HepG2 (cell line): ENCODE measurements around the gene IL4I1. TPM values are rescaled to one million over a fixed set of nuclear protein-coding genes. Genes with fewer than 3 reads are reported as not detected.

ENCODE experiments used
- ATAC-seq: fragments of 200-7000 bp; cut with Tn5 transposase; 3 replicates; pipeline ENCODE4 v1.9.1; 2020; ENCODE audit warnings: mild to moderate bottlenecking, moderate library complexity
- BruUV-seq: library from RNA; stranded (reverse); fragments of 400-500 nt; replicated peaks from 2 replicates; lab custom pipeline; 2021; lab: Mats Ljungman, UMichigan
- CTCF ChIA-PET: fragments of 300-600 bp; formaldehyde crosslinking; extraction: SDS; loops from one replicate; lab custom pipeline; 2021; ENCODE audit warnings: low total read pairs, inconsistent platforms, low intra/inter-chr PET ratio; lab: Yijun Ruan, JAX
- POLR2A ChIA-PET: fragments of 350-600 bp; sonication (Branson Sonifier 250); formaldehyde crosslinking; loops from one replicate; lab custom pipeline; 2020; ENCODE audit warnings: antibody characterized with exemption, inconsistent platforms; lab: Yijun Ruan, JAX
- DNase-seq: peaks from one replicate; pipeline ENCODE4 v3.0.0-alpha.2; 2015; ENCODE audit warnings: low spot score
- FAIRE-seq: peaks from 3 replicates; lab custom pipeline; 2011; peaks lifted over from hg19 to GRCh38; lab: Jason Lieb, UNC
- H2AFZ ChIP-seq: one replicate; pipeline ENCODE4 v1.6.1; 2011; ENCODE audit warnings: low read length, inconsistent platforms
- H3K27ac ChIP-seq: fragments of 300-600 bp; 3 replicates; pipeline ENCODE4 v1.8.0; 2011; ENCODE audit warnings: mixed run types, mild to moderate bottlenecking, mixed read lengths, low read length, inconsistent platforms; ENCODE audit not compliant: insufficient read depth; ENCODE audit errors: extremely low read length
- H3K27me3 ChIP-seq, 2 experiments: fragments of 200-600 bp in 1 of 2; 2 replicates in 1 of 2; 3 replicates in 1 of 2; pipeline versions ENCODE4 v1.6.0 to v1.8.0; 2011; ENCODE audit warnings: low read length in 2 of 2, mild to moderate bottlenecking in 2 of 2, moderate library complexity in 2 of 2, inconsistent platforms in 1 of 2; ENCODE audit not compliant: insufficient read depth in 2 of 2, control insufficient read depth in 1 of 2
- H3K36me3 ChIP-seq, 2 experiments: fragments of 200-600 bp in 1 of 2; replicated peaks in 1 of 2; 2 replicates in 1 of 2; 3 replicates in 1 of 2; pipeline versions ENCODE4 v1.5.1 to v1.8.0; 2011; ENCODE audit warnings: low read length in 2 of 2, inconsistent platforms in 1 of 2; ENCODE audit not compliant: insufficient read depth in 2 of 2, control insufficient read depth in 1 of 2
- H3K4me1 ChIP-seq: 2 replicates; pipeline ENCODE4 v1.5.1; 2012; ENCODE audit warnings: low read length, inconsistent platforms; ENCODE audit not compliant: insufficient read depth
- H3K4me2 ChIP-seq: 2 replicates; pipeline ENCODE4 v1.6.0; 2011; ENCODE audit warnings: low read depth, low read length, inconsistent platforms
- H3K4me3 ChIP-seq, 3 experiments: fragments of 200-600 bp in 1 of 3; sonication (generic), shearing (Covaris generic) in 1 of 3; replicated peaks in 1 of 3; 2 replicates each; pipeline ENCODE4 v1.5.1; 2011 to 2016; ENCODE audit warnings: low read length in 3 of 3, inconsistent platforms in 2 of 3, low read depth in 2 of 3, mild to moderate bottlenecking in 2 of 3, control low read depth in 1 of 3, mixed read lengths in 1 of 3; ENCODE audit not compliant: insufficient read depth in 1 of 3
- H3K79me2 ChIP-seq: one replicate; pipeline ENCODE4 v1.6.1; 2011; ENCODE audit warnings: low read length, inconsistent platforms; ENCODE audit not compliant: insufficient read depth
- H3K9ac ChIP-seq: 2 replicates; pipeline ENCODE4 v1.6.0; 2011; ENCODE audit warnings: mild to moderate bottlenecking, low read depth, low read length, inconsistent platforms; ENCODE audit not compliant: insufficient read depth
- H3K9me3 ChIP-seq: 2 replicates; pipeline ENCODE4 v1.5.1; 2012; ENCODE audit warnings: mild to moderate bottlenecking, low read length
- H4K20me1 ChIP-seq: 2 replicates; pipeline ENCODE4 v1.6.0; 2011; ENCODE audit warnings: inconsistent platforms, mild to moderate bottlenecking, low read length, moderate library complexity; ENCODE audit not compliant: insufficient read depth
- ARNTL ChIP-seq: sonication (generic); formaldehyde crosslinking; IDR thresholded peaks from 2 replicates; pipeline ENCODE4 v1.4.0; 2020; ENCODE audit warnings: mild to moderate bottlenecking, missing genetic modification reagents
- KDM5A ChIP-seq: fragments of 200-600 bp; sonication (generic); IDR thresholded peaks from 2 replicates; pipeline ENCODE4 v1.7.0; 2018; ENCODE audit warnings: antibody characterized with exemption, mild to moderate bottlenecking, low read length, borderline replicate concordance
- NR2F1 ChIP-seq, 2 experiments: fragments of 450-650 bp in 1 of 2; formaldehyde crosslinking in 1 of 2; IDR thresholded peaks; 2 replicates each; pipeline versions ENCODE4 v1.5.0 to v1.6.1; 2016 to 2020; ENCODE audit warnings: mild to moderate bottlenecking in 1 of 2, missing compliant biosample characterization in 1 of 2, missing genetic modification reagents in 1 of 2, moderate library complexity in 1 of 2
- RFX5 ChIP-seq: IDR thresholded peaks from 2 replicates; pipeline ENCODE4 v1.6.1; 2011; ENCODE audit warnings: low read depth, low read length, improper control_type of control experiment
- SUZ12 ChIP-seq: fragments of 150-350 bp; IDR thresholded peaks from 2 replicates; pipeline ENCODE4 v1.6.1; 2014; ENCODE audit warnings: low read depth, low read length
- ZMYM2 ChIP-seq: sonication (generic); formaldehyde crosslinking; IDR thresholded peaks from 2 replicates; pipeline ENCODE4 v1.8.0; 2022; ENCODE audit warnings: mild to moderate bottlenecking, missing genetic modification reagents
- ZNF496 ChIP-seq: sonication (generic); formaldehyde crosslinking; IDR thresholded peaks from 2 replicates; pipeline ENCODE4 v1.8.1; 2023; ENCODE audit warnings: mild to moderate bottlenecking, moderate library complexity, missing genetic modification reagents; ENCODE audit not compliant: insufficient replicate concordance
- ZNF501 ChIP-seq: sonication (generic); formaldehyde crosslinking; IDR thresholded peaks from 2 replicates; pipeline ENCODE4 v1.5.1; 2020; ENCODE audit warnings: mild to moderate bottlenecking, moderate library complexity, missing genetic modification reagents
- ZNF510 ChIP-seq: sonication (generic); formaldehyde crosslinking; IDR thresholded peaks from 2 replicates; pipeline ENCODE4 v1.4.0; 2020; ENCODE audit warnings: low read depth, mild to moderate bottlenecking, missing genetic modification reagents
- ZNF841 ChIP-seq: sonication (generic); formaldehyde crosslinking; IDR thresholded peaks from 2 replicates; pipeline ENCODE4 v1.8.1; 2023; ENCODE audit warnings: missing genetic modification reagents, borderline replicate concordance
- ZSCAN30 ChIP-seq: sonication (generic); formaldehyde crosslinking; IDR thresholded peaks from 2 replicates; pipeline ENCODE4 v1.5.0; 2020; ENCODE audit warnings: mild to moderate bottlenecking, missing genetic modification reagents
- WGBS: methylation state at CpG from one replicate; pipeline ENCODE4 v1.1.6; 2017; ENCODE audit warnings: low lambda C conversion rate; 5-methylcytosine and 5-hydroxymethylcytosine counted together
- in situ Hi-C: cut with HindIII; loops from 2 replicates; pipeline ENCODE4 v1.10.0; 2017; ENCODE audit warnings: low pct_unique_long_range_greater_than_20kb; ENCODE audit not compliant: extremely low pct_ligation_motif_present
- intact Hi-C: fragments of 100-400 bp; cut with micrococcal nuclease; formaldehyde crosslinking; loops from one replicate; pipeline ENCODE4 v1.10.0; 2022; ENCODE audit not compliant: unreplicated experiment
- polyA plus RNA-seq, 8 experiments: library from polyadenylated mRNA; depleted of rRNA in 3 of 8; stranded (reverse) in 7 of 8; unstranded in 1 of 8; fragments of >200 nt; fragmentation: Illumina TruSeq in 4 of 8; extraction: Trizol in 4 of 8; gene quantifications; 2 replicates each; pipeline versions ENCODE4 v1.2.1 to v1.2.3, GENCODE V29; 2011 to 2016; ENCODE audit warnings: low read depth in 4 of 8, missing spikeins in 1 of 8, mixed read lengths in 1 of 8; ENCODE audit not compliant: insufficient read depth in 1 of 8
- total RNA-seq, 5 experiments: library from RNA; depleted of rRNA; stranded (reverse); fragments of >200 nt; fragmentation: Illumina TruSeq; extraction: Trizol; gene quantifications; 2 replicates each; pipeline ENCODE4 v1.2.3, GENCODE V29; 2016; ENCODE audit warnings: low read depth in 1 of 5
- TF ChIP-seq, protein P1 (sequence below): sonication (generic); formaldehyde crosslinking; IDR thresholded peaks from 2 replicates; pipeline ENCODE4 v1.5.0; 2020; ENCODE audit warnings: mild to moderate bottlenecking, missing genetic modification reagents

The IL4I1 gene
- total and polyA plus RNA-seq, 2 of the 13 experiments (the other 11 are each of a cell fraction or from before 2014, with no cell fraction given), result not detected

DNA sequence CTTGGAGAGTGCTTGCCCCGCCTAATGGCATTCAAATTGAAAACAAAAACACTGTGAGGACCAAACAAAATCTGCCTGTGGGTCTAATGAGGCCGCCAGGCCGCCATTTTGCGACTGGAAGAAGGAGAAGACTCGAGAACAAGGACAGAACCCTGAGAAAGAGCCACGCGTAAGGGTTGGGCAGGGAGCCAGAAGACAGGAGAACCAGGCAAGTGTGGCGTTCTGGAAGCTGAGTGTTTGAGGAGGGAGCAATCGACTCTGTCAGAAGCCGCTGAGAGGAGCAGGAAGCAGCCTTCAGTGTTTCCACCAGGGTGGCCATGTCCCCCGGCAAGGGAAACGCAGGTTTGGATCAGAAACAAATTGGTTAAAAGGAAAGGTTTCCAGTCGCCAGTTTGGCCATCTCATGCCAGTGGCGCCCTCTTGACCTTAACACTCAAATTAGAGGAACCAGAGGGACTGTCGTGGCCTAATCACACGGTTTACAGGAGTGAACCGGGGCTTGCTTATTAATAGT, 55.9 kb downstream of the IL4I1 start (continued):
- TF ChIP-seq, protein P1, sequence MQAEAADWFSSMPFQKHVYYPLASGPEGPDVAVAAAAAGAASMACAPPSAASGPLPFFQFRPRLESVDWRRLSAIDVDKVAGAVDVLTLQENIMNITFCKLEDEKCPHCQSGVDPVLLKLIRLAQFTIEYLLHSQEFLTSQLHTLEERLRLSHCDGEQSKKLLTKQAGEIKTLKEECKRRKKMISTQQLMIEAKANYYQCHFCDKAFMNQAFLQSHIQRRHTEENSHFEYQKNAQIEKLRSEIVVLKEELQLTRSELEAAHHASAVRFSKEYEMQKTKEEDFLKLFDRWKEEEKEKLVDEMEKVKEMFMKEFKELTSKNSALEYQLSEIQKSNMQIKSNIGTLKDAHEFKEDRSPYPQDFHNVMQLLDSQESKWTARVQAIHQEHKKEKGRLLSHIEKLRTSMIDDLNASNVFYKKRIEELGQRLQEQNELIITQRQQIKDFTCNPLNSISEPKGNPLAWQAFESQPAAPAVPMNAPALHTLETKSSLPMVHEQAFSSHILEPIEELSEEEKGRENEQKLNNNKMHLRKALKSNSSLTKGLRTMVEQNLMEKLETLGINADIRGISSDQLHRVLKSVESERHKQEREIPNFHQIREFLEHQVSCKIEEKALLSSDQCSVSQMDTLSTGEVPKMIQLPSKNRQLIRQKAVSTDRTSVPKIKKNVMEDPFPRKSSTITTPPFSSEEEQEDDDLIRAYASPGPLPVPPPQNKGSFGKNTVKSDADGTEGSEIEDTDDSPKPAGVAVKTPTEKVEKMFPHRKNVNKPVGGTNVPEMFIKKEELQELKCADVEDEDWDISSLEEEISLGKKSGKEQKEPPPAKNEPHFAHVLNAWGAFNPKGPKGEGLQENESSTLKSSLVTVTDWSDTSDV, result no peak
- TF ChIP-seq ZMYM2 (no peak), KDM5A (no peak), ZNF841 (CRISPR knock-in tag) (no peak)

GRCh38 chr19:49840321-49840720, 56.4 kb downstream of the IL4I1 start:
- no peak overlapping the region for H3K9ac ChIP-seq
- ChIA-PET POLR2A (no interaction called here), CTCF (no interaction called here)
- no peaks in the 10 kb centered on the region for H4K20me1 ChIP-seq
- H3K4me1 ChIP-seq, result peaks cover 12% of the 10 kb centered on the region
- FAIRE-seq (no peak), ATAC-seq (no peak), DNase-seq (no peak)
- H3K27me3 ChIP-seq, result no peaks in the 10 kb centered on the region
- no peak overlapping the region for H2AFZ ChIP-seq
- intact Hi-C loops, result no loop called here
- H3K4me2 ChIP-seq, result no peak overlapping the region
- BruUV-seq, result no TSS peak
- in situ Hi-C loops, result no loop called here
- no peaks in the 10 kb centered on the region for H3K9me3 ChIP-seq
- no peak overlapping the region for H3K27ac ChIP-seq
- no peaks in the 10 kb centered on the region for H3K79me2 ChIP-seq
- peaks cover 12 to 30% of the 10 kb centered on the region in 2 experiments; a peak in 4 of 5 replicates for H3K36me3 ChIP-seq
- WGBS, result 92% methylated on average over 11 of the region's 11 CpGs
- no peak overlapping the region for H3K4me3 ChIP-seq
- TF ChIP-seq NR2F1 (CRISPR knock-in tag; IDR thresholded peaks at IDR 0.05), result no peak
- no peak for TF ChIP-seq RFX5
- TF ChIP-seq ZSCAN30, result no peak
- TF ChIP-seq ZNF501 (CRISPR knock-in tag), result no peak
- no peak for TF ChIP-seq ZNF496 (CRISPR knock-in tag)
- no peak for TF ChIP-seq SUZ12
- no peak for TF ChIP-seq ARNTL
- no peak for TF ChIP-seq ZNF510 (CRISPR knock-in tag)
